ENCODE measurements around the gene TMEM88.

TMEM88 gene

DNA sequence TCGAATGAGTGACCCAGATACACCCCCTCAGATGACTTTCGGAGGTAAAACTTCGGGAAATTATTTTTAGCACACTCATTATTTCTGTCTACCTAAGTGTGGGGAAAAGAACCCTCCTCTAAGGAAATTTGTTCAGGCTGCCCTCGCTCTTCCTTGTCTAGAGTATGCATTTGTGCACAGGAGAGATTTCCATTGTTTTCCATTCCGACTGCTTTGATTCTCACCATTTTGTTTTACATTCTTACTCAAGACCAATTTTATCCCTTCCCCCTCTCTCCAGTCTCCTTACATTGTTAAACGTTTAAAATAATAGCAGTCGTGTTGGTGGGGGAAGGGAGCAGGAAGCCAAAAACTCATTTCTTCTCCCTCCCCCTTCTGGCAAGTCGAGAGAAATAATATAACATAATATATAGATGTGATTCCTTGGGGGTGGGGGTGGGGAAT lies 32.2 kb downstream of the TMEM88 start:
- H3K9me3 ChIP-seq (ENCODE audit: control insufficient read depth, insufficient read depth, low read length) = no peaks in the 10 kb centered on the region
- H3K9ac ChIP-seq (ENCODE audit: low read depth, low read length) = peak overlapping the region; percentile 44; the same call in 1 of the 2 replicates
- no peaks in the 10 kb centered on the region for H3K36me3 ChIP-seq (ENCODE audit: insufficient read depth, low read length)
- H3K4me1 ChIP-seq (ENCODE audit: insufficient read depth, low read length) = peaks cover 26% of the 10 kb centered on the region

DNA sequence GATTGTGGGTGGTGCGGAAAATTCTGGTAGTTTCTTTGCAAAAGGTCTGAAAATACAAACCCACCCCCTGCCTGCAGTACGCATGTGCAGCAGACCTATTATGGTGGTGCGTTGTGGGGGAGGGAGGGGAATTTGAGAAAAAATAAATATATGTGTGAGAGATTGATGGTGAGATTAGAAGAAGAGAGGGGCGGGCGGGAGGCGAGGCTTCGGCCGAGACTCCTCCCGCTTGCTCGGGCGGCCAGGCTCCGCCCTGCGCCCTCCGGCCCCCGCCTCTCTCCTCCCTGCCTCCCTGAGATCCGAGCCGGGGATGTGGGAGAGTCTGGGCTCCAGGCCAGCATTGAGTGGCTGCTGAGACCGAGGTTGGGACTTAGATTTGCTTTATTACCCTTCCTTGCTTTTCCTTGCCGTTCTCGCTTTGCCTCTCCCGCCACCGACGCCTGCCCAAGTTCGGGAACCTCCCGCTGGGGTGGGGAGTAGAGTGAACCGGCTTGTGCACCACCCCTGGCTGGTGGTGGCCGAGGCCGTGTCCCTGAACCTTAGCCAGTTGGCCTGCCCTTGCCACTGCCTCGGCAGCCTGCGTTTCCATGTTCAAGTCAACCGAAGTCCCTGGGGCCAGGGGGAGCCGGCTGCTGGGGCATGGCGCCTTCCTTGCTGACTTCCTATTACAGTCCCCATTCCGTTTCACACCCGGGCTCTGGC lies 32.8 kb downstream of the TMEM88 start:
- Histone ChIP-seq H3K4me1 (ENCODE audit: insufficient read depth, low read length) (peaks cover 26% of the 10 kb centered on the region), H3K9me3 (ENCODE audit: control insufficient read depth, insufficient read depth, low read length) (no peaks in the 10 kb centered on the region), H3K36me3 (ENCODE audit: insufficient read depth, low read length) (no peaks in the 10 kb centered on the region), H3K9ac (ENCODE audit: low read depth, low read length) (peak overlapping the region; percentile 44)

DNA sequence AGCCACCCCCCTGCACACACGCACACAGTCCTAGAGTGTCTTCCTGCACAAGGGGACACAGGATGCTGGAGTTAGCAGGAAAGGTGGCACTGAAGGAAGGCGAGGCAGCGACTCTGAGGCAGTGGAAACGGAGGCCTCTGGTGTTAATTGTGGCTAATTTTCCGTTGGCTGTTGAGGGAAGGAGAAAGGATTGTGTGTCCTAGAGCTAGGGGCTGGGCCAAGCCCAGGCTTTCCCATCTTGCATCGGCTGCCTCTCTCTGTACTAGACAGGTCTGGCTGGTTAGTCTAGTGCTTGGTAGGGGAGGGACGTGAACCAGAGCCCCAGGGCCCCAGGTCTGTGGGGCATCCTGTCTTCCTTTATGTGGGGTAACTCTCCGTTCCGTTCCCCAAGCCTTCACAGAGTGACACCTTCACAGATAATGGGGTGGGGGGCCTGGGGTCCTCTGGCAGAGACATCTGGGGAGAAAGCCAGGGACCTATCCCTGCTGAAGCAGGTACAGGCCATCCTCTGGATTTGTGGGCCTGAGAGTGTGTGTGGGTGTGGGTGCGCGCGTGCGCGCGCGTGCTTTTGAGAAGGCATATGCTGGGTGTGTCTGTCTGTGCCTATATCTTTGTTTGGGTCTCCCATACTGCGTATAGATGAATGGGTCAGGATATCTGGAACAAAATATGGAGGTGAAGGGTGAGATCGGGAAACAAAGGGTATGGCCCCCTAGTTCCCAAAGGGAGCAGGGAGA lies 33.5 kb downstream of the TMEM88 start, which contains the start of gene CHD3:
Gene CHD3 (plus strand): TSS at position 606 of the 737 bp plus-strand sequence. CDS start 212 bp downstream, outside the sequence.
- no peaks in the 10 kb centered on the region for H3K36me3 ChIP-seq (ENCODE audit: insufficient read depth, low read length)
- H3K4me1 ChIP-seq (ENCODE audit: insufficient read depth, low read length) = peaks cover 24% of the 10 kb centered on the region
- H3K9ac ChIP-seq (ENCODE audit: low read depth, low read length) = peak within 1 kb of the TSS; percentile 44
- H3K9me3 ChIP-seq (ENCODE audit: control insufficient read depth, insufficient read depth, low read length) = no peaks in the 10 kb centered on the region

DNA sequence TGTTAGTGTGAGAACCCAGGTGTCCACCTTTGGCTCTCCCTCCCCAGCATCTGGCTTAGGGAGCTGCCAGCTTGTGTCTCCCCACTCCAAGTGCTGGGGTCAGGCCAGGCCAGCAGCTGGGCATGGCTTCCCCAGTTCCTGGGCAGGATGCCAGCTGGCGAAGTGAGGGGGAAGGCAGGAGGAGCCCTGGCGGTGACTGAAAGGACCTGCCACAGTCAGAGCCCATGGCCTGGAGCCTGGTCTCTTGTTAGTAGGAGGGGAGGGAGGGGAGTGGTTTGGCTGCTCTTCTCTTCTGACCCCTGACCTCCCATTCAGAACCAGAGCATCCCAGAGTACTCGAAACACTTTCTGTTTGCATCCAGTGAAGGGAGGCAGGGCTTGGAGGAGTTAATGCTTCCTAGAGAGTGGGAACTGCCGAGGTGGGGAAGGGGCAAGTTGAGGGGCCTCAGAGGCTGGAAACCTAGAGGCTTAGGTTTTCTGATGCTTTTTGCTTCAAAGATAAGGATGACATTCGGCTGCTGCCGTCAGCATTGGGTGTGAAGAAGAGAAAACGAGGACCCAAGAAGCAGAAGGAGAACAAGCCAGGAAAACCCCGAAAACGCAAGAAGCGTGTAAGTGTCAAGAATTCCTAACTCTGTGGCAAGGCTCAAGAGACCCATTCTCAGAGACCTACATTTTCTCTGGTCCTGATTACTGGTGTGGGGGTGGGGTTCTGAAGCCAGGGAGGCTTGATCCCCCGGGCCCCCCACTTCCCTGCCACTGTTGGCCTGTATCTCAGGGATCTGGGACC lies 34.5 kb downstream of the TMEM88 start:
- Histone ChIP-seq H3K36me3 (ENCODE audit: insufficient read depth, low read length) (no peaks in the 10 kb centered on the region), H3K9me3 (ENCODE audit: control insufficient read depth, insufficient read depth, low read length) (no peaks in the 10 kb centered on the region), H3K9ac (ENCODE audit: low read depth, low read length) (no peak overlapping the region)

DNA sequence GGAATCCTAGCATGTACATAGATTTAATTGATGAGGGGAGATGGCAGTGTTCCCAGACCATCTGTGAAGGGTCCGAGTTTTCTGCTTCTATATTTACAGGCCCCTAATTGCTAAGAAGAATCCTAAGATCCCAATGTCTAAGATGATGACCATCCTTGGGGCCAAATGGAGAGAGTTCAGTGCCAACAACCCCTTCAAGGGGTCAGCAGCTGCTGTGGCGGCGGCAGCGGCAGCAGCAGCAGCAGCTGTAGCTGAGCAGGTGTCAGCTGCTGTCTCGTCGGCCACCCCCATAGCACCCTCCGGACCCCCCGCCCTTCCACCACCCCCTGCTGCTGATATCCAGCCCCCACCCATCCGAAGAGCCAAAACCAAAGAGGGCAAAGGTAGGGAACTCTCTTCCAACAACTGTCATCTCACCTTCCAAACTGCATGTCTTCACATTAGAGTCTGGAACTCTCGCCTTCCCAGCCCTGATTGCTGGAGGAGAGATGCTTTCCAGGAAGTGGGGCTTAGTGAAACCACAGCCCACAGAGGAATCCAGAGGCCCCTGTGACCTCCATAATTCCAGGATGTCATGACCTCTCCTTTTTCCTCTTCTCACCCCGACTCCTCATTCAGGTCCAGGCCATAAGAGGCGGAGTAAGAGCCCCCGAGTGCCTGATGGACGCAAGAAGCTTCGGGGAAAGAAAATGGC lies 38.5 kb downstream of the TMEM88 start:
- no peaks in the 10 kb centered on the region for H3K9me3 ChIP-seq (ENCODE audit: control insufficient read depth, insufficient read depth, low read length)
- H3K4me1 ChIP-seq (ENCODE audit: insufficient read depth, low read length) = peaks cover 12% of the 10 kb centered on the region
- no peak overlapping the region for H3K9ac ChIP-seq (ENCODE audit: low read depth, low read length)
- no peaks in the 10 kb centered on the region; the same call in 1 of the 2 replicates for H3K36me3 ChIP-seq (ENCODE audit: insufficient read depth, low read length)

More for the DNA sequence above, 34.5 kb downstream of the TMEM88 start:
- peaks cover 16% of the 10 kb centered on the region for H3K4me1 ChIP-seq (ENCODE audit: insufficient read depth, low read length)

DNA sequence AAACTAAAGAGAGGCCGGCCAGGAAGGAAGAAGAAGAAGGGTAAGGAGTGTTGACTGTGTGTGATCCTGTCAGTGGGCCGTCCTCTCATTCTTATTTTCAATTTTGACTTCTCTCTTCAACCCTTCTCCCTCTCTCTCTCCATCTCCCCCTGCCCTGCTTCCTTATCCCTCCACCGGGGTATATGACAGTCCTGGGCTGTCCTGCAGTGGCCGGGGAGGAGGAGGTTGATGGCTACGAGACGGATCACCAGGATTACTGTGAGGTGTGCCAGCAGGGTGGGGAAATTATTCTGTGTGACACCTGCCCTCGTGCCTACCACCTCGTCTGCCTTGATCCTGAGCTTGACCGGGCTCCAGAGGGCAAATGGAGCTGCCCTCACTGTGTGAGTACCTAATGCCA lies 39.4 kb downstream of the TMEM88 start:
- no peak overlapping the region for H3K9ac ChIP-seq (ENCODE audit: low read depth, low read length)
- H3K9me3 ChIP-seq (ENCODE audit: control insufficient read depth, insufficient read depth, low read length) = no peaks in the 10 kb centered on the region
- H3K4me1 ChIP-seq (ENCODE audit: insufficient read depth, low read length) = peaks cover 3% of the 10 kb centered on the region; the same call in 1 of the 2 replicates
- H3K36me3 ChIP-seq (ENCODE audit: insufficient read depth, low read length) = no peaks in the 10 kb centered on the region; the same call in 1 of the 2 replicates

DNA sequence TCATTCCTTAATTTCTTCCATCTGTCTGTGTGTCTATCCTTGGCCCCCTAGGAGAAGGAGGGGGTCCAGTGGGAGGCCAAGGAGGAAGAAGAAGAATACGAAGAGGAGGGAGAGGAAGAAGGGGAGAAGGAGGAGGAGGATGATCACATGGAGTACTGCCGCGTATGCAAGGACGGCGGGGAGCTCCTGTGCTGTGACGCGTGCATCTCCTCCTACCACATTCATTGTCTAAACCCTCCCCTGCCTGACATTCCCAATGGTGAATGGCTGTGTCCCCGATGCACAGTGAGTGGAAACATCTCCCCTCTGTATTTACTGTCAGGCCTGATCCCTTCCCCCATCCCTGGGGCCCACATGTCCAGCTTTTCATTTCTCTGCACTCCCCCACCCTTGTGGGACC lies 40.0 kb downstream of the TMEM88 start:
- Histone ChIP-seq H3K9ac (ENCODE audit: low read depth, low read length) (no peak overlapping the region), H3K36me3 (ENCODE audit: insufficient read depth, low read length) (no peaks in the 10 kb centered on the region; the same call in 1 of the 2 replicates), H3K4me1 (ENCODE audit: insufficient read depth, low read length) (no peaks in the 10 kb centered on the region), H3K9me3 (ENCODE audit: control insufficient read depth, insufficient read depth, low read length) (no peaks in the 10 kb centered on the region)

DNA sequence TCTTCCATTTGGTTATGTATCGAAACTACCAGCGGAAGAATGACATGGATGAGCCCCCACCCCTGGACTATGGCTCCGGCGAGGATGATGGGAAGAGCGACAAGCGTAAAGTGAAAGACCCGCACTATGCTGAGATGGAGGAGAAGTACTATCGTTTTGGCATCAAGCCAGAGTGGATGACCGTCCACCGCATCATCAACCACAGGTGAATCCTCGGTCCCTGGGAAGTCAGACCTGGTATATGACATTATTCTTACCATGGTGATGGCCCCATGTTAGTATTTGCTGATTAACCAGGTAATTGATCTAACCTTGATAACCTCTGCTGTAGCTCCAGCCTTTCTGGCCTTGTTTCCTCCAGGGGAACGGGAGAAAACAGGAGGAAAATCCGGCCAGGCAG lies 42.2 kb downstream of the TMEM88 start:
- Histone ChIP-seq H3K9me3 (ENCODE audit: control insufficient read depth, insufficient read depth, low read length) (no peaks in the 10 kb centered on the region), H3K36me3 (ENCODE audit: insufficient read depth, low read length) (no peaks in the 10 kb centered on the region; the same call in 1 of the 2 replicates), H3K4me1 (ENCODE audit: insufficient read depth, low read length) (no peaks in the 10 kb centered on the region), H3K9ac (ENCODE audit: low read depth, low read length) (no peak overlapping the region)

DNA sequence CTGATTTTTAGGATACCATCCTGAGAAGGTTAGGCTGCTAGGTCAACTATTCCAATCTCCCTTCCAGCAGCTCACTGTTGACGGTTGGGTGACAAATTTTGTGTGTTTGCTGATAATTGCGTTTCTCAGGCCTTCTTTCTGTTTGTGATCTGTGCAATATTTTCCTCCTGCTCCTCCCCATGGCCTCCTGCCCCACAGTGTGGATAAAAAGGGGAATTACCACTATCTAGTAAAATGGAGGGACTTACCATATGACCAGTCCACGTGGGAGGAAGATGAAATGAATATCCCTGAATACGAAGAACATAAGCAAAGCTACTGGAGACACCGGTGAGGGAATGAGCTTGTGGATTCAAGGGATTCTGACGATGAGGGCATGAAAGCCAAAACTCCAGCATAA lies 42.9 kb downstream of the TMEM88 start:
- H3K36me3 ChIP-seq (ENCODE audit: insufficient read depth, low read length) = no peaks in the 10 kb centered on the region; the same call in 1 of the 2 replicates
- H3K9ac ChIP-seq (ENCODE audit: low read depth, low read length) = no peak overlapping the region
- H3K9me3 ChIP-seq (ENCODE audit: control insufficient read depth, insufficient read depth, low read length) = no peaks in the 10 kb centered on the region

DNA sequence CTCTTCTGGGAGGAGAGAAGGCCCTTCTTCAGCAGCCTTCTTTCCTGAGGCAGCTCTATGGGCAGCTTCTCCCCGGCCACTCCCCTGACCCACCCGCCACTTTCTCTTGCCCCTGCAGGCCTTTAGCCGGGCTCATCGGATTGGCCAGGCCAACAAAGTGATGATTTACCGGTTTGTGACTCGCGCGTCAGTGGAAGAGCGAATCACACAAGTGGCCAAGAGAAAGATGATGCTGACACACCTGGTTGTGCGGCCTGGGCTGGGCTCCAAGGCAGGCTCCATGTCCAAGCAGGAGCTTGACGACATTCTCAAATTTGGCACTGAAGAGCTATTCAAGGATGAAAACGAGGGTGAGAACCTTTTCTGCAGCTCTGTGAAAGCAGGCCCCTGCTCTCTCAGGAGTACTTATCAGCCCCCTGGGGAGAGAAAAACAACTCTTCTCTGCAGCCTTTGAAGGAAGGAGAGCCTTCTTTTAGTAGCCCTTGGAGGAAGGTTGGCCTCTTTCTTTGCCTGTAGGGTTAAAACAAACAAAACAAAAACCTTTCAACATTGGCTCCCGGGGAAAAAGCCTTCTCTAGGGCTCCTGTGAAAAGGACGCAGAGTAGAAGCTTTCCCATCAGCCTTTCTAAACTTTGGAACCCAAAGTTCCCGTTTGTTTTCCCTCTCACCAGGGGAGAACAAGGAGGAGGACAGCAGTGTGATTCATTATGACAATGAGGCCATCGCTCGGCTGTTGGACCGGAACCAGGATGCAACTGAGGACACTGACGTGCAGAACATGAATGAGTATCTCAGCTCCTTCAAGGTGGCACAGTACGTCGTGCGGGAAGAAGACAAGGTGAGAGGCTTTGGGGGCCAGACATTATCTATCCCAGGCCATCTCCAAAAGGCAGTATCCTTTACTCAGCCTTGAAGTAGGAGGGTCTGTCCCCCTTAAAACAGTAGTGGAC lies 48.6 kb downstream of the TMEM88 start:
- Histone ChIP-seq H3K4me1 (ENCODE audit: insufficient read depth, low read length) (no peaks in the 10 kb centered on the region), H3K9ac (ENCODE audit: low read depth, low read length) (no peak overlapping the region), H3K9me3 (ENCODE audit: control insufficient read depth, insufficient read depth, low read length) (no peaks in the 10 kb centered on the region), H3K36me3 (ENCODE audit: insufficient read depth, low read length) (no peaks in the 10 kb centered on the region)

More for the DNA sequence above, 42.9 kb downstream of the TMEM88 start:
- H3K4me1 ChIP-seq (ENCODE audit: insufficient read depth, low read length) = no peaks in the 10 kb centered on the region

Data from ES-I3 (cell line).